Inflammatory macrophage treated with lipopolysaccharide for 1 hour (primary cell): ENCODE results near the gene HCRT.
"Not testable (repeated sequence)": the region's sequence is repeated elsewhere in the genome, so short reads cannot be mapped to it uniquely, and the experiment has no call there.

ENCODE experiments used
- DNase-seq, 2 donors: peaks; one replicate each; pipeline ENCODE4 v3.0.0-alpha.2; 2020 to 2022

The HCRT gene

GRCh38 chr17:42197564-42198156, 12.4 kb upstream of the HCRT start:
- no peak for DNase-seq

- peak; percentile 76 to 87 for DNase-seq
Observed at GRCh38 chr17:42193969-42194899, 9.0 kb upstream of the HCRT start, which contains the start of gene GHDC. TSS of gene GHDC (minus strand) at chr17:42194494. CDS start at chr17:42193581, 913 bp downstream.

- DNase-seq: no peak
Observed at GRCh38 chr17:42193216-42193968, 8.1 kb upstream of the HCRT start.

- DNase-seq: no peak
Observed at GRCh38 chr17:42192189-42193126, 7.2 kb upstream of the HCRT start.

- DNase-seq: no peak
Observed at GRCh38 chr17:42191275-42191608, 6.0 kb upstream of the HCRT start.

- no peak for DNase-seq
Observed at GRCh38 chr17:42190491-42191274, 5.4 kb upstream of the HCRT start.

- no peak for DNase-seq
Observed at GRCh38 chr17:42189651-42189965, 4.4 kb upstream of the HCRT start.

GRCh38 chr17:42188749-42189650, 3.7 kb upstream of the HCRT start:
- DNase-seq: peak; percentile 52 to 53

GRCh38 chr17:42187833-42188232, 2.6 kb upstream of the HCRT start:
- no peak for DNase-seq

GRCh38 chr17:42186191-42186590, 939 bp upstream of the HCRT start:
- not testable (repeated sequence) for DNase-seq

- no peak for DNase-seq
Observed at GRCh38 chr17:42185621-42185930, 324 bp upstream of the HCRT start.

GRCh38 chr17:42183741-42184711, 1.2 kb downstream of the HCRT start:
- DNase-seq: peak; percentile 53 to 73

GRCh38 chr17:42182927-42183734, 2.1 kb downstream of the HCRT start:
- peak; percentile 56 to 83 for DNase-seq

GRCh38 chr17:42181851-42182207, 3.4 kb downstream of the HCRT start:
- DNase-seq: no peak

- peak; percentile 92 to 97 for DNase-seq
Observed at GRCh38 chr17:42180922-42181850, 4.1 kb downstream of the HCRT start, which contains the start of gene KCNH4. TSS of gene KCNH4 (minus strand) at chr17:42181142. CDS start at chr17:42180945, 197 bp downstream.

GRCh38 chr17:42180411-42180921, 4.8 kb downstream of the HCRT start:
- DNase-seq: no peak

- no peak for DNase-seq
Observed at GRCh38 chr17:42179911-42180410, 5.3 kb downstream of the HCRT start.
